HUDEP-2 (cell line): ENCODE measurements around the gene PDLIM3.

Experiments used
- DNase-seq, 76 experiments: peaks; one replicate each; lab custom pipeline; 2025; ENCODE audit not compliant: unreplicated experiment in 76 of 76; lab: John Stamatoyannopoulos, UW

Gene PDLIM3

DNA sequence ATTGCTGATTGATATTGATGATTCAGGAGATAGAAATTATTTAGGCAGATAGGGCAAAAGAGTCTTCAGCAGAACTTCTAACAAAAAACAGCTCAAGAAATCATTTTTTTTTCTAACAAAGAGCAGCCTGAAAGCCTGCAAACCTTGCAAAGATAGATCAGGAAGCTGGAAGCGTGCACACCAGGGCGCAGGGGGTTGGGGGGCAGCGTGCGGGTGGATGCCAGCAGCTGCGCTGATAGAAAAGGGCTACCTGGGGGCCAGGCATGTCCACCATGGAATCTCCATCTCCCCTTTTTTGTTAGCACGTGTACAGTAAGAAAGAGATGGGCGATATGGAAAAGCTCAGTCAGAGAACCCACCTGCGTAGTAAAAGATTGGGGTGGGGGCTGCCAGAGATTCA lies 62.1 kb downstream of the PDLIM3 start:
- DNase-seq, result no peak

DNA sequence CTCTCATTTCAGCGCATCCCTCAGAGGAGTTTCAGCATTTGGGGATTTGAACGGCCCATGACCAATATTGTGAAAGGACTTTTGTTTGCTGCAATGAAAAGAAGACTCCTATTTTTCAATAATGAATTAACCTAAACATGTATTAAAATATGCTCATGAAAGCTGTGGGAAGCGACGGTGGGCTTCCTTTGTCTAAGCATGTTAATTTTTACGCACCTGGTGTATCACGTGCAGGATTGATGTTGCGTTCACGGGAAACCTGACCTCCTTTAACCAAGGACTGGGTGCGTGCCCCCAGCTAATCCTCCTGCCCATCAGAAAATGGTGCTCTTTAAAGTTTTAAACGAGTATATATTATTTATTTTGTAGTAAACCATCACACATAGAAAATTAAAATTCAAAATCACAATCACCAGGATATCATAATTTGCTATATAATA lies 63.2 kb downstream of the PDLIM3 start:
- no peak for DNase-seq

DNA sequence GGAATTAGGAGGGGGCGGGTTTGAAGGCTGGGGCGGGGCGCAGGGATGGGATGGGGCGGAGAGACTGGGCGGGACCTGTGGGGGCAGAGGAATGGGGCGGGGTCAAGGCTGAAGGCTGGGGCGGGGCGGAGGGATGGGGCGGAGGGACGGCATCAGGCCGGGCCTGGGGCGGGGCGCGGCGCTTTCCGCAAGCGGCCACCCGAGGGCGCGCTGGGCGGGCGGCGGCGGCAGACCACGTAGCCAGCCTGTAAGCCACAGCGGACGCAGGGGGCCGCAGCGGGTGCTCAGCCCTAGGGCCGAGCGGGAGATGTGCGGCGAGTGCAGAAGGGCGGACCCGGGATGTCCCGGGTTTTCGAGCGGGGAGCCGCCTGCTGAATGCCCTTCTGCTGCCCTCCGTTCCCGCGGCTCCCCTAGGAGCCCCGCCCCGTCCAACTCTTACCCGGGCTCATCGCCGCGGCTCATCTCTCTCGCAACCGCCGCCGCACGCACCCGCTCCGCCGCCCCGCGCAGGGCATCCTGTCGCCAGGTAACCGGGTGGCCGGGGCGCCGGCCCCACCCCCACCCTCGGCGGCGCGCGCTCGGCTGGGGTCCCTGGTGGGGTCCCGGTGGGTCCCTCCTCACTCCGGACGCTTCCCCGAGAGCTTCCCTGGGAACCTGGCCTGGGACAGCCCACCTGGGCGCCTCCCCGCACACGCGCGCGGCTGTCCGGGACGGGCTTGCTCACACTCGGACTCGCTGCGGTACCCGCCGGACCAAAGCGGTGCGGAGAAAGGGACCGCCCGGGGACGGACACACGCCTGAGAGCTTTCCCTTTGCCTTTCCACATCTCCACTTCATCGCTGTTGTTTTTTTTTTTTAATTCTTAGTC lies 63.8 kb downstream of the PDLIM3 start, which contains the start of gene CCDC110:
CCDC110 (minus strand) TSS at position 499 of the 868 bp plus-strand sequence; CDS start at position 449, 50 bp downstream.
- DNase-seq, result peak in 73 of 76 experiments; percentile 5 to 98 (median 88)

DNA sequence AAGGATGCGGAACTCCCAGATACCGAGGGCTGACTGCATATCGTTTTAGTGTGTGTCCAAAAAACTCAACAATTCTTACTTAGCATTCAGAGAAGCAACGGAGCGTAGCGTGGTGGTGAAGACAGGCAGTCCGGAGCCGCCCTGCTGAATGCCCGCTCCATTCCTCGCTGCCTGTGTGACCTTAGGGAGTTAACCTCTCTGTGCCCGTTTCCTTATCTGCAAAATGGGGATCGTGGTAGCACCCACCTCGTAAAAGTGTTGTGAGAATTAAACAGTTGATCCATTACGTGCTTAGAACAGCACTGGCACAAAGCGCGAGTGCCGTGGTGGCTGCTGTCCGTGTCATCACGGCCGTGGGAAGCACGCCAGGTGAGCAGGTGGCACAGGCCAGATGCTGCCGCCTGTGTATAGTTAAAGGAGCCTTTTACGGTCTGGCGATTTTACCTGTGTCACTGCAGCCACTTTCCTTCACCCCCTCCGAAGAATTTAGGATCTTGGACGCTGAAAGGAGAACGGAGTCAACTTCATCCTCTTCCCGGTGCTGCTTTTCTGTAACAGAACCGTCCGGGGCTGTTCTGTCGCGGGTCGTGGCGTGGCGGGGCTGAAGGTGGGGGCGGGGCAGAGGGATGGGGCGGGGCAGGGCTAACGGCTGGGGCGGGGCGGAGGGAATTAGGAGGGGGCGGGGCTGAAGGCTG lies 64.7 kb downstream of the PDLIM3 start:
- DNase-seq, result peak in 17 of 76 experiments; percentile 0 to 40 (median 20)

DNA sequence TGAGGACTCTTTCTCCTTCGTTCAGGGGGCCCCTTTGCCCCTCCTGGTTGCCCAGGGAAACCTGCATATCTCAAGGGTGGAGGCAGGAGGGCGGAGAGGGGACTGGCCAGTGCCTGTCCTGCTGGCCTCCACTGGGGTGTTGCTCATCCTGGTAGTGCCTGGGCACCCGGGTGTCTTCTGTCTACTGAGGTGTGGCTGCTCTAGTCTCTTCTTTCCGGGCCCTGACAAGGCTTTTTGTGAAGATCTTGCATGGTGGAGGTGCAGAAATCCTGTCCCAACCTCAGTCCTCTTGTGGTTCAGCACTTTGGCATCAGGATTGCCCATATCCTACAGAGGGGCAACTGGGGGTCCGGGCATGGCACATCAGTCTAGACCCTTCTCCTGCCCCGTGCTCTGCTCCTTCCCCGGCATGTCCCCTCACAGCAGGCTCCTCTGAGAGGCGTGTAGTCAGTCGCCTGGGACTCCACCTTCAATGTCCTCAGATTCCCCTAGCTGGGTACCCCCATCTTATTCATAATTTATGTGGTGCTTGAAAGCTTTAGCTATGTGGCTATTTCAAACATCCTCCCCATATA lies 65.6 kb downstream of the PDLIM3 start:
- no peak for DNase-seq

DNA sequence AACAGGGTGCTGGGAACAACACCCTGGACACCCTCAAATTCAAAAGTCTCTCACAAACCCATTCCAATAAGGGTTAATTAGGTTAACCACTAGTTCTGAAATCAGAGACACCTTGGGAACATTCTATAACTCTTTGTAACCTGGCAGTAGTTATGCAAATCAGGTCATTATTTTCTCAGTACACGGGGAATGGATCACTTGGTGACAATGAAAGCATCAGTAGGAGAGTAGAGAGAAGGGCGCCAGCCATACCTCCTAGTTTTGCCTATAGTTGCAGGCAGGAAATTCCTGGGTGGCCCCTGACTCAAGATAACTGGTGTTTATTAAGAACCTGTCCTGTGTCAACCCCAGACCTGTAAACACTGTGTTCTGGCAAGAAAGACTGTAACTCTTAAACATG lies 66.3 kb downstream of the PDLIM3 start:
- no peak for DNase-seq

DNA sequence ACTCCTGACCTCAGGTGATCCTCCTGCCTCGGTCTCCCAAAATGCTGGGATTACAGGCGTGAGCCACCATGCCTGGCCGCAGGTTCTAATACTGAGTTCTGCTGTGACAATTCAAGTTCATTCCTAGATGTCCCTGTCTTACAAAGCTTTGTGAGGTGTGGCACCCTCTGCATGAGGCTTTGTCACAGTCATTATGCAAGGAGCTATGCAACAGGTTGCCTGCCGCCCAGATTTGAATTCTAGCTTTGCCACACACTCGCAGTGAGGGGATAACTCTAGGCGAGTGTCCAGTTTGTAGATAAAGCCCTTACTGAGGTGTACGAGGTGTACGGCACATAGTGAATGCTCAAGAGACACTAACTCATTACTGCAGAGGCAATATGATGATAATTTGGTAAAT lies 67.3 kb downstream of the PDLIM3 start:
- DNase-seq, result no peak

DNA sequence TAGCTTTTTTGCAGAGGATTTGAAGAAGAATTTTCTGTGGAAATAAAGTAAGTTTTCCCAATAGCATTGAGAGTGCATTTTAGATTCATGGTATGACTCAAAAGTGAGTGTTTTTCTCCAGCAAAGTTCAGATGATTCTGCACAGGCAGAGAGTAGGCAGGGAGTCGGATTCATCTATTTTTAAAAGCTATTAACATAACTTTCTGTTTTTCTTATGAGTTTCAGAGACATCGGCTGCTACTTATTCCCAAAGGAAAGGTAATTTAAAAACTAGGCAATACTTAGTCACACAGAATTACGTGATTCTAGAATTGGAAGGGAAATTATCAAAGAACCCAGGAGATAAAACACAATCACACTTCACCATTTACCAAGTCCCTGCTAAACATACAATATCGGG lies 68.2 kb downstream of the PDLIM3 start:
- no peak for DNase-seq

DNA sequence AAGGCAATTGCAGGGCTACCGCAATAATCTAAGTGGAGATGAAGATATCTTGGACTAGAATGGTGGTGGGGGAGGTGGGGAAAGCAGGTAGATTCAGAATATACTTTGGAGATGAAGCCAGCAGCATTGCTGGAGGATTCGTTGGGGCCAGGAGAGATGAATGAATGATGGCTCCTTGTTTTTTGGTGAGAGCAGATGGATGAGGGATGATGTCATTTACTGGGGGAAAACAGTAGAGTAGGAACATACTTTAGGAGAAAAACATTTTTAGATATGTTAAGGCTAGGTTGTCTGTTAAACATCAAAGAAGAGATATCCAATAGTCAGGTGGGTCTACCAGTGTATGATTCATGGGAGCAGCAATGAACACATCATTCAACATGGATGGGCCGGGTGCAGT lies 69.6 kb downstream of the PDLIM3 start:
- DNase-seq, result no peak

DNA sequence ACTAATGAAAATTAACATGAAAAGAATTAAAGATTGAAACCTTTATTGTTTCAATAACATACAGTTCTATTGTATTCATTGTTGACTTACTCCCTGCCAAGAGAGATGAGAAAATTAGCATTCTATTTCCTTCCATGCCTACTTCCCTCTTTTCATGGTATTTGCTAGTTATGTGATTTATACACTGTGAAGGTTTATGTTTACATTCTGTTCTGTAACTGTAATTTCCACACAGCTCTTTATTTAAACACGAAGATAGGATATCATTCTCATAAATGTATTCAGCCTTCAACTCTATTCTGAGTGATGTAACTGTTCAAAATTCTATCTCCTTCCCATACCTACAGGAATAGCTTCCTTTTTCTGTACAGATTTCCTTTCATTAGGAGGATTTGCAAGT lies 70.4 kb downstream of the PDLIM3 start:
- no peak for DNase-seq

DNA sequence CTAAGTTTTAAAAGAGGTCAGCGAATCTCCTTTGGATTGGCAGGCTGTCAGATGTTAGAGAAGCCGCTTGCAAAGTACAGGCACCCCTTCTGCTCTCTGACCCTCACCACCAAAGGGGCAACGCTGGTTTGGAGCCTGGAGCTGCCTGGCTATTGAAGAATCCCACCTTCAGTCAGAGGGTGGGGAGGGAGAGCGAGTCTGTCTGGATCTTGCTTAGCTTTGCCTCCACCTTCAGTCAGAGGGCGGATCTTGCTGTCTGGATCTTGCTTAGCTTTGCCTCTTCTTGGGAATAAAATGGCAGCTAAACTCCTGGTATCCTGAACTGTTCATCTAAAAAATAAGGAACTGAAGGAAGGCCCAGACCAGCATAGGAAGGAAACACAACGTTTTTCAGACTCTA lies 71.1 kb downstream of the PDLIM3 start:
- no peak for DNase-seq

DNA sequence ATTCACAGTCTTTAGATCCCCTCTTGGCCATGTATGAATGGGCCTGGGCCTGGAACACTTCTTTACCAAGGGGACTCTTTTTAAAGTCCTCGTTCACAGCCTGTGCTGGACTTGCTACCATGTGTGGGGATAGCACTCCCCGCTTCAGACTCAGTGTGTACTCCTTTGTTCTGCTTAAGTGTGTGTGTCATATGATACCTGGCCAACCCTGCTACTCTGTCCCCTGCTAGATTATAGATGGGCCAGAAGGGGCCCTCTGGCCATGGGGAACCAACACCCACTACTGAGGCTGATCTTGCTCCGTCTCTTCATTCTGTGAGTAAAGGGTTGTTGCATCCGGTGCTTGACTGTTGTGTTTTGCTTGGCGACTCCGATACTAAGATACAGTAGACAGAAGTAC lies 71.8 kb downstream of the PDLIM3 start:
- no peak for DNase-seq

DNA sequence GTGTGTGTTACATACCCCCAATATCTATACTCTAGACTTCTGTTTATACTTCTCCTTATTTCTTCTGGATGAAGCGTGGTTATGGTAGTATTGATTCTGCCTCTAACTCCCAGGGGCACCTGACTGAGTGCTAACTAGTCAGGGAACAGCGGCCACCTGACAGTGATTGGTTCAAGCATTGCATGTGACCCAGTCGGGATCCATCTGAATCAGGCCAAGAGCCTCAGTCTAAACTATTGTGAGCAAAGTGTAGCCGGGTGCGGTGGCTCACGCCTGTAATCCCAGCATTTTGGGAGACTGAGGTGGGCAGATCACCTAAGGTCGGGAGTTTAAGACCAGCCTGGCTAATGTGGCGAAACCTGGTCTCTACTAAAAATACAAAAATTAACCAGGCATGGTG lies 73.7 kb downstream of the PDLIM3 start:
- no peak for DNase-seq

DNA sequence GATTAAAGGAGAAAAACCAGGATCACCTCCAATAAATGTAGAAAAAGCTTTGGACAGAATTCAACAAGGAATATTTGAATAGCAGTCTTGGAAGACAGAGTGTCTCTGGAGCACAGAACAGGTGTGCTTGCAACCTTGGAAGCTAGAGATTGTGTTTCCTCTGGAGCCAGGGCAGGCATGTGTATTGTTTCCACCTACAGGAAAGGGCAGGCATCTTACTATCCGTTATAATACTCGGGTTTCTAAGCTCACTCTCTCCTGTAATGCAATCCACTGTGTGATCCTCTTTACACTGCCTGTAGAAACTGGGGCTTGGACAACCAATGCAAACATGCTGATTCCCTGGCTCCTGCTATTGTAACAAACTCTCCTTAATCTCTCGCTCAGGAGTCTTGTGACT lies 78.2 kb downstream of the PDLIM3 start:
- no peak for DNase-seq

DNA sequence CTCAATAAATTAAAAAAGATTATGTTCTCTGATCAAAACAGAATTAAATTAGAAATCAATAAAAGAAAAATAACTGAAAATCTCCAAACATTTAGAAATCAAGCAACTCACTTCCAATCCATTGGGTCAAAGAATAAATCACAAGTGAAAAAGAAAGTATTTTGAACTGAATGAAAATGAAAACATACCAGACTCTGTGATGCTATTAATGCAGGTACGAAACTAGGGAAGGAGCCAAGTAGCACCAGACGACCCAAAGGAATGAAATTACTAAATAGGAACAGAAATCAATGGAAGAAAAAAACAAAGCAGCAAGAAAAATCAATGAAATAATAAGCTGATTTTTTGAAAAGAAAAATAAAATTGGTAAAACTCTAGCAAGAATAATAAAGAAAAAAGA lies 79.2 kb downstream of the PDLIM3 start:
- DNase-seq, result no peak
